ENCODE results near the gene SCD5.

The SCD5 gene

DNA sequence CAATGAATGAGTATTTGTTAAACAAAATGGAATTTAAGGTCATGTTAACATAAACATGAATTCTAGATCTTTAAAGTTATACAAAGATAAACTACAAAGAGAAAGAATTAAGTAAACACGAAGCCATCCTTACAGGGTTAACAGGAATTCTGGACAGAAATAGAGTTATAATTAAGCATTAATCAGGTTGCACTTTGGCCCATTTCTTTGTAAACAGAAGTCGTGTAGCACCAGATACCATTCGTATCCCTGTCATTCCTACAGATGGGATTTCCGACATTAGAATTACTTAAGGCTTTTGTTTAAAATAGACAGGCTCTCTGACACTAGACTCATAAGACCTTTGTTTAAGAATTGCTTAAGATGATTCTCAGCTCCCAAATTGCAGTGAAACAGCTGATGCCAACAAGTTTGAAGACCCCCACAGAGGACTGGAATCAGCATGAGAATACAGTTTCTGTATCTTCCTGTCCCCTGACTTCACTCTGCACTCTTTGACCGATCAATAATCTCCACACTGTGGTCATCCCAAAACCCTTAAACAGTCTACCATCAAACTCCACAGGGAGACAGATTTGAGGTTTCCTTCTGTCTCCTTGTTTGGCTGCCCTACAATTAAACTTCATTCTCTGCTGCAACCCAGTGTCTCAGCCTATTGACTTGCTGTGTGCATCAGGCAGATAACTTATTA lies 214.6 kb downstream of the SCD5 start:
- in situ Hi-C loops (cut with MboI; ENCODE audit: low pct_unique_long_range_greater_than_20kb, low sequenced_read_pairs) = no loop called here
- DNase-seq = no peak

- no peak for DNase-seq
- in situ Hi-C loops (cut with MboI; ENCODE audit: low pct_unique_long_range_greater_than_20kb, low sequenced_read_pairs) = no loop called here
These were observed 218.7 kb downstream of the SCD5 start for GRCh38 chr4:82579932-82580331.
